ENCODE results near the gene KRT77.

DNA sequence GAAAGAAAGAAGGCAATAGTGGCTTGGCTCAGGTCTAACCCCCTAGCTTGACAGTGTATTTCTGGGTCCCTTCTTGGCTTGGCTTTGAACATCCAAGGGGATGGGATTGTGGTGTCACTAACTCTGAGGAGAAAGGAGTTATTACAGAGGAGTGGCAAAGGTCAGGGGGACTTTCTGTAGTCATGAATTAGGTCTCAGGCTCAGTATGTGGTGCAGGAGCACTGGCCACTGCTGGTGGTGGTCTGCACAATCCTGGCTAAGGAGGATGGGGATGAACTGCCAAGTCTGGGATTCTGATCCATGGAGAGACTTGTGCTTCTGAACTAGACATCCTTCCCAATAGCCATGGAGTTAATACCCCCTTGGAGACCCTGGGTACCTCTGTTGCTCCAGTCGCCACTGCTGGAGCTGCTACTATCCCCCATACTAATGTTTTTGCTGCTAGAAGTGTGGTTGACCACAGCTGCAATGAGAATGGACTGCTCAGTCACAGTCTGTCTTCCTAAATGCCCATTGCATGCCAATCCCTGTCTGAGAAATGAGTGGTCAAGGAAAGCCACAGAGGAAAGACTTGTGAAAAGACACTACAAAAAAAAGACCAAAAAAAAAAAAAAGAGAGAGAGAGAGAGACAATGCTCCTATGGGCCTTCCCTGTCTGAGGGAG, 41.3 kb upstream of the KRT77 start:
- no peak for TF ChIP-seq EZH2 (IDR thresholded peaks at IDR 0.05; ENCODE audit: low read length, unreplicated experiment)
- TF ChIP-seq, protein P1, sequence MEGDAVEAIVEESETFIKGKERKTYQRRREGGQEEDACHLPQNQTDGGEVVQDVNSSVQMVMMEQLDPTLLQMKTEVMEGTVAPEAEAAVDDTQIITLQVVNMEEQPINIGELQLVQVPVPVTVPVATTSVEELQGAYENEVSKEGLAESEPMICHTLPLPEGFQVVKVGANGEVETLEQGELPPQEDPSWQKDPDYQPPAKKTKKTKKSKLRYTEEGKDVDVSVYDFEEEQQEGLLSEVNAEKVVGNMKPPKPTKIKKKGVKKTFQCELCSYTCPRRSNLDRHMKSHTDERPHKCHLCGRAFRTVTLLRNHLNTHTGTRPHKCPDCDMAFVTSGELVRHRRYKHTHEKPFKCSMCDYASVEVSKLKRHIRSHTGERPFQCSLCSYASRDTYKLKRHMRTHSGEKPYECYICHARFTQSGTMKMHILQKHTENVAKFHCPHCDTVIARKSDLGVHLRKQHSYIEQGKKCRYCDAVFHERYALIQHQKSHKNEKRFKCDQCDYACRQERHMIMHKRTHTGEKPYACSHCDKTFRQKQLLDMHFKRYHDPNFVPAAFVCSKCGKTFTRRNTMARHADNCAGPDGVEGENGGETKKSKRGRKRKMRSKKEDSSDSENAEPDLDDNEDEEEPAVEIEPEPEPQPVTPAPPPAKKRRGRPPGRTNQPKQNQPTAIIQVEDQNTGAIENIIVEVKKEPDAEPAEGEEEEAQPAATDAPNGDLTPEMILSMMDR (conservative IDR thresholded peaks at IDR 0.05; ENCODE audit: low read depth, low read length) = no peak

Data from PC-3 (cell line).